Measurements from ENCODE around the gene HPS1.

DNA sequence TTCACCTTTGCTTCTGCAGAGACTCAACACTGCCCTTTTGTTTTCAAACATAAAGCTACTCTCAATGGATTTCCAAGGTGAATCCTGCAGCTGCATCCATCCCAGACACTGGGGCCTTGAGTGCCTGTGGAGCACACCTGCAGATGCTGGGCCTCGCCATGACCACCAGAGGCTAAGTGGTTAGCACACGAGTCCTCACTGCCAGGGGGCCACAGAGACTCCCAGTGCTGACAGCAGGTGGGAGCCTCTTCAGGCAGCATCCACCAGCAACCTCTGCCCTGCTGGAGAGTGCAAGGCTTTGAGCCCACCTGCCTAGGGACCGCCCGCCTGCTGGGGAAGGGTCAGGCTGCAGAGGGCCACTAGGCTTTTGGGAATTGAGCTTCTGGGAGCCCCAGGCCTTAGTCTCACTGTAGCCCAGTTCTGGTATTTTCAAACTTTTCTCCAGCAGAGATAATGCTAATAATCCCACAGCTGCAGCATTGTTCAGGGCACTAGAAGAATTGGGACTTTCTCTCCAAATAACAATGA is 9.4 kb upstream of the HPS1 start:
- no peak for TF ChIP-seq CTCF (IDR thresholded peaks at IDR 0.05; ENCODE audit: poor library complexity)
- TF ChIP-seq EZH2 (IDR thresholded peaks at IDR 0.05; ENCODE audit: borderline replicate concordance), result no peak

All from hepatocyte (in vitro differentiated cells).